NB4 (cell line): ENCODE measurements around the gene TRIM45.

Experiments
- MYC ChIP-seq: IDR thresholded peaks from 2 replicates; pipeline ENCODE4 v1.6.1; 2011; ENCODE audit warnings: low read depth, low read length
- POLR2A ChIP-seq: IDR thresholded peaks from 2 replicates; pipeline ENCODE4 v1.6.1; 2011; ENCODE audit warnings: mild to moderate bottlenecking; ENCODE audit not compliant: insufficient read length; ENCODE audit errors: extremely low read depth
- TF ChIP-seq, protein P1 (sequence below): IDR thresholded peaks from one replicate; pipeline ENCODE4 v1.5.1; 2012; ENCODE audit warnings: low read depth, low read length
- TF ChIP-seq, protein P2 (sequence below): IDR thresholded peaks from 2 replicates; pipeline ENCODE4 v1.6.1; 2011; ENCODE audit warnings: low read depth, low read length

DNA sequence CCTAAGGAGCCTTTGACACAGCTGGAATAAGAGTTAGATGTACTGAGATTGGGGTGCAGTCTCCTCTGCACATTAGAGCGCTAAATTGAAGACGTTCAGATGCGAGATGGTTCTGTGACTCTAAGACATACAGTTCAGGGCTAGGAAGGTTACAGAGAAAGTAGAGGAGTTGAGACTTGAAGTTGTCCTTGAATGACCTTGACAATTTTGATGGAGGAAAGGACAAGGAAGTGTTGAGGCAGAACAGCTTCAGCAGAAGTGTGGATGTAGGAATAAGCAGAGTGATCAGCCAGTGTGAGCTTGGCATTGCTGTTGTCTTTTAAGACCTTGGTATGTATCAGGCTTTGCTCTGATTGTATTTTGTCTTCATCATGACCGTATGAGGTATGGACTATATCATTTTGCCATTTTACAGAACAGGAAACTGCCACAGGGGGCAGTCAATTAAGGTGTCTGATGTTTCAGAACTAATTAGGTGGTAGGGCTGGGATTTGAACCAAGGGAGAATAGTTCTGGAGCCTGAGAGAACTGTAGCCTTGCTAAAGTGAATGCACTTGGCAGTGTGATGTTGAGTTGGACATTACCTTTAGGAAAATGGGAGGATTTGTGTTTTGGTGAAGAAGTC is 52.2 kb downstream of the TRIM45 start:
- TF ChIP-seq POLR2A = no peak
- TF ChIP-seq, protein P1, sequence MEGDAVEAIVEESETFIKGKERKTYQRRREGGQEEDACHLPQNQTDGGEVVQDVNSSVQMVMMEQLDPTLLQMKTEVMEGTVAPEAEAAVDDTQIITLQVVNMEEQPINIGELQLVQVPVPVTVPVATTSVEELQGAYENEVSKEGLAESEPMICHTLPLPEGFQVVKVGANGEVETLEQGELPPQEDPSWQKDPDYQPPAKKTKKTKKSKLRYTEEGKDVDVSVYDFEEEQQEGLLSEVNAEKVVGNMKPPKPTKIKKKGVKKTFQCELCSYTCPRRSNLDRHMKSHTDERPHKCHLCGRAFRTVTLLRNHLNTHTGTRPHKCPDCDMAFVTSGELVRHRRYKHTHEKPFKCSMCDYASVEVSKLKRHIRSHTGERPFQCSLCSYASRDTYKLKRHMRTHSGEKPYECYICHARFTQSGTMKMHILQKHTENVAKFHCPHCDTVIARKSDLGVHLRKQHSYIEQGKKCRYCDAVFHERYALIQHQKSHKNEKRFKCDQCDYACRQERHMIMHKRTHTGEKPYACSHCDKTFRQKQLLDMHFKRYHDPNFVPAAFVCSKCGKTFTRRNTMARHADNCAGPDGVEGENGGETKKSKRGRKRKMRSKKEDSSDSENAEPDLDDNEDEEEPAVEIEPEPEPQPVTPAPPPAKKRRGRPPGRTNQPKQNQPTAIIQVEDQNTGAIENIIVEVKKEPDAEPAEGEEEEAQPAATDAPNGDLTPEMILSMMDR = no peak
- TF ChIP-seq, protein P2, sequence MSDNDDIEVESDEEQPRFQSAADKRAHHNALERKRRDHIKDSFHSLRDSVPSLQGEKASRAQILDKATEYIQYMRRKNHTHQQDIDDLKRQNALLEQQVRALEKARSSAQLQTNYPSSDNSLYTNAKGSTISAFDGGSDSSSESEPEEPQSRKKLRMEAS = no peak
- no peak for TF ChIP-seq MYC
